Measurements from ENCODE around the gene EML1.
"Not testable (repeated sequence)": the region's sequence is repeated elsewhere in the genome, so short reads cannot be mapped to it uniquely, and the experiment has no call there.

The EML1 gene

DNA sequence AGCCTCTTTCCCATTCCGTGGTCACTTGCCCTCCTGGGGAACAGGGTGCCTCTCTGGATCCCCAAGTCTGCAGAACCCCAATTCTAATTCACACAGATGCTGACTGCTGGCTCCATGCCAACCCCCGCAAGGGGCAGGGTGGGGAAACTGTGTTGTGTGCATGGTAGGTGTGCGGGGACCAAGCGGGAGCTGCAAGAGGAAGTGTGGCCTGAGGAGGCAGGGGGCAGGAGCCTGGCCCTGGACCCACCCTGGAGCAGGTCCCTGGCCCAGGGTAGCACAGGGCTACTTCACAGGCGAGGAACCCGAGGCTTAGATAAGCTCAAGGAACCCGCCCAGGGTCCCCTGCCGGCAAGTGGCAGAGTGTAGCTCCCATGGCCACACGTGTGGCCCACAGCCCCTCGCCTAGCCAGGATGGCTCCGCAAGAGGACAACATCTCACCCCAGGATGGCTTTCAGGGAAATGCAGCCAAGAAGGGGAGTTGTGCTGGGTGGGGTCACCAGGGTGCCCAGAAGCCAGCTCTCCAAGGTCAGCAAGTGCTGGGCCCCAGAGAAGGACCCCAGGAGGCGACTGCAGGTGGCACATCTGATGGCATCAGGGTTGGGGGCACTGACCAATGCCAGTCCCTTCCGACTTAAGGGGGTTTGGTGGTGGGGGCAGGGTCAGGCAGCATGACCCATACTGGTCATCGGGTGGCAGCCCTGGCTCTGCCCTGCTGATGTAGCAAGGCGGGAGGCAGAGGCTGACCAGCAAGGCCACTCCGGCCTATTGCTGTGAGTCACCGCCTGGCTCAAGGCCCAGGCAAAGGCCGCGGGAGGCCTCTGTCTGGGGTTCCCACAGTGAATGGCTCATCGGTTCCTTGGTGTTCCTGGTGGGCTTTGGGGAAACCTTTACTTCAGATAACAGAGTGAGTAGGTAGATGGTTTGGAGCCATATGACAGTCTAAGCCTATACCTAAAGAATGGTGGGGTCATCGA is 37.3 kb upstream of the EML1 start:
- DNase-seq (ENCODE audit: low read depth in 2 of 2): no peak

DNA sequence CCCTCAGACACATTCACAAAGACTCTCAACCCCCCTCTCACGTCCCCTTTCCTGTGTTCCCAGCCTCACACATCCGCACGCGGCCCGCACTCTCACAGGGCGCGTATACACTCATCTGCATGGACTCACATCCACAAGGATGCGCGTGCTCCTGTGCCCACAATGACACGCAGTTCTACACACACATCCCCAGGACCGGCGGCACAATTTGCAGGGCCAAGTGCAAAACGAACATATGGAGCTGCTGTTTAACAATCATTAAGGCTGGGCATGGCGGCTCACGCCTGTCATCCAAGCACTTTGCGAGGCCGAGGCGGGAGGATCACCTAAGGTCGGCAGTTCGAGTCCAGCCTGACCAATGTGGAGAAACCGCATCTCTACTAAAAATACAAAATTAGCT is 36.4 kb upstream of the EML1 start:
- no peak for DNase-seq (ENCODE audit: low read depth in 2 of 2)

DNA sequence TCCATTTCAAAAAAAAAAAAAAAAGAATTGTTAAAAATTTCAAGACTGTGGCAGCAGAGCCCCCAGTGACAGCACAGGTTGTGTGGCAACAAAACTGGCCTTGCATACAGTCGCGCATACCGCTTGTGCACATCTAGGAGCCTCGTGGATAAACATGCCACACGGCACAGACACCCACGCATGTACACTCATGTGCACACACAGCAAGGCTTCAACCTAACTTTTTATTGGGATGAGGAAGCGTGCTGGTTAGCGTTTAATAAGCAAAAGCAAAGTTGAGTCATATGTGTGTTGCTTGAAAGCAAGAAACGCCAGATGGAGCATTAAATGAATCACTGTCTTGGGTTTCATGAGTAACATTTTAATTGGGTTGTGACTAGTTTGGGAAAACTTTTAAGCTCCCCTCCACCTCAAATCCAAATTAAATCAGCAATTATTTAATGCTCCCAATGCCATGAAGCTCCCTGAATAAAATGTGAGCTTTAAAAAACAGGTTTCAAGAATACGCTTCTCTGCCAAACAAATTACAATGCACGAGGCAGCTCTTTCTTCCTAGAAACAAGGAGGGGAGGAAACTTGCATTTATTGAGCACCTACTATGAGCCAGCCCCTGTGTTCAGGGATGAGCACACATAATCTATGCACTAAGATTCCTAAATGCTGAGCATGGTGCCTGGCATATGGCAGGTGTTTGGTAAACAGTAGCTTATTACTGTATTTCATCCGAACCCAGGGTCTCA is 35.7 kb upstream of the EML1 start:
- DNase-seq (ENCODE audit: low read depth in 2 of 2): no peak

DNA sequence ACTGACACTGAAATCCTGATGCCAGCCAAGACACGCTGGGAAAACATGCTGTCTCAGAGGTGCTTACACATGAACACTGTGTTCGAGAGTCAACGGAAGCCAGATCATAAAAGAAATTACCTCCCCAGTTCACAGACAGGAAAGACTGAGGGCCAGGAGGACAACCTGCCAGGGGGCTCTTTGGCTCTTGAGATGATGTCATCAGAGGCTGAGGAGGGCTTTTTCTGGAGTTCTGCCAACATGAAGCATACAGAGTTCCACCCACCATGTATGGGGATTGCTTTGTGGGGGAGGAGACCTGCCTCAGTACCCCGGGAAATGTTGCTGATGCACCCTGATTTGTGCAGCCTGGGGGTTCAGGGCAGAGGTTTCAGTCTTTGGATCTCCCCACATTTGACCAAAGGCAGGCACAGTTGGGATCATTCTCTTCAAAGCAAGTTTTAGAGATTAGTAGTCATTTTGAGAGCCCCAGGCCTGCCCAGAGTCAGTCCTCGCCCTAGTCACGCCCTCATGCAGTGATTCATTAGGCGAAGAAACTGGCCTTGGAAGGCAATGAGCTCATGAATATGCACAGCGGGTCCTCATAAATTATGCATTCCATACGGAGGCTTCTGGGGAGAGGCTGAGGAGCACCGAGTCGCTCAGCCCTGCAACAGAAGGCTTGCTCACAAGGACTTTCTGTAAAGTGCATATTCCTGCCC is 34.9 kb upstream of the EML1 start:
- no peak for DNase-seq (ENCODE audit: low read depth in 2 of 2)

DNA sequence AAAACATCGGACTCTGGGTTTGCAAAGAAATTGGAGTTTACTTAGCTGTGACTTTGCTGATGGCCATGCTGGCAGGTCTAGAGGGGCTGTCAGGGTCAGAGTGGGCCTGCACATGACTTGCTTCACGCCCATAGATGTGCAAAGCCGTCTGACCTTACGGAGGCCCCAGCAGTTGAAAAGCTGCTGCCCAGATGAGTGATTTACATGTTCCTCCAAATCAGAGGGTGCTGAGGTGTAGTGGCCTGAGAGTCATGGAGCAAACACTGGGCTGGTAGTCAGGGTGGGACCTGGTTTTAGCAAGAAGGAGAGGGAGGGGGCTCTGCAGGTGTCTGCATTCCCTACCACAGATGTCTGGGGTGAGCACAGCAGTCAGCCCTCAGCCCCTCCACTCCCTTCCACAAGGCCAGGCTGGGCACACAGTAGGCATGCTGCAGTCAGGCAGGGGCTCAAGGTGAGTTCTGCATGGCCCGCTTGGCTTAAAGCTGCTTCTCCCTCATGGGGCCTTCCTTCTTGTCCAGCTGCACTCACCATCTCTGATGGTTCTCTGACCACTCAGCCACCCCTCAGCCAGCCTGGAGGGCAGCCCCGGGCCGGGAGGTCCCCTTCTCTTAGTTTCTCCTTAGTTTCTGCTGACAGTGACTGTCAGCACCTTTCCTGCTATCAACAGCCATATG is 34.2 kb upstream of the EML1 start:
- no peak for DNase-seq (ENCODE audit: low read depth in 2 of 2)

DNA sequence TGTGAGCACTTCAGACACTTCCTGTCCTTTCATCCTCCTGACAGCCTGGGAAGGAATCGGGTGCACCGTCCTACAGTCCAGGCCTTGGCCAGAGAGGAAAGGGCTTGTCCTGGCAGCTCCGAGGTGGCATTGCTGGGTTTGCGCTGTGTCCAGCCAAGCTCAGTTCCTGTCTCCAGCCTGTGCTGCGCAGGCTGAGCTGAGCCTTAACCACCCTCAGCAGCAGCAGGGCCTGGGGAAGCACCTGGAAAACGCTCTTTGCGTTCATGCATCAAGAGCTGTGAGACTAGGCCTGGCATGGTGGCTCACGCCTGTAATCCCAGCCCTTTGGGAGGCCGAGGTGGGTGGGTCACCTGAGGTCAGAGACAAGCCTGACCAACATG is 33.7 kb upstream of the EML1 start:
- no peak for DNase-seq (ENCODE audit: low read depth in 2 of 2)

DNA sequence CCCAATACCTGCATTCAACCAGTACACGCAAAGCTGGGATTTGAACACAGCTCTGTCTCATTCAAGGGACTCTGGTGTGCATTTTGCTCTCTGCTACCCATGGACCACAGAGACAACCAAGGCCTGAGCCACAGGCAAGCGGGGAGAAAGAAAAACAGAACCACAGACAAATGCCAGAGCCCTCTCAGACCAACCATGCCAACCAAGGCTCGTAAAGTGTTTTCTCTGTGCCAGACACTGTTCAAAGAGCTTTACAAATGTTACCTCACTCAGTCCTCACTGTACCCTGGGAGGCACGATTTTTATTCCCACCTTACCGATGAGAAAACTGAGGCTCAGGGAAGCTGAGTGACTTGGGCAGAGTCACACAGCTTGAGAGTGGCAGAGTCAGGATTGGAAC is 32.4 kb upstream of the EML1 start:
- DNase-seq (ENCODE audit: low read depth in 2 of 2): no peak

DNA sequence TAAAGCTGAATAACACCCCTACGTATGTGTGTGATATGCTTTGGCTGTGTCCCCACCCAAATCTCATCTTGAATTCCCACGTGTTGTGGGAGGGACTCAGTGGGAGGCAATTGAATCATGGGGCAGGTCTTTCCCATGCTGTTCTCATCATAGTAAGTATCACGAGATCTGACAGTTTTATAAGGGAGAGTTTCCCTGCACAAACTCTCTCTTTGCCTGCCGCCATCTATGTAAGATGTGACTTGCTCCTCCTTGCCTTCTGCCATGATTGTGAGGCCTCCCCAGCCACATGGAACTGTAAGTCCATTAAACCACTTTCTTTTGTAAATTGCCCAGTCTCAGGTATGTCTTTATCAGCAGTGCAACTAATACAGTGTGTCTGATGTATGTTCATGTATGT is 30.3 kb upstream of the EML1 start:
- DNase-seq (ENCODE audit: low read depth in 2 of 2): not testable (repeated sequence)

DNA sequence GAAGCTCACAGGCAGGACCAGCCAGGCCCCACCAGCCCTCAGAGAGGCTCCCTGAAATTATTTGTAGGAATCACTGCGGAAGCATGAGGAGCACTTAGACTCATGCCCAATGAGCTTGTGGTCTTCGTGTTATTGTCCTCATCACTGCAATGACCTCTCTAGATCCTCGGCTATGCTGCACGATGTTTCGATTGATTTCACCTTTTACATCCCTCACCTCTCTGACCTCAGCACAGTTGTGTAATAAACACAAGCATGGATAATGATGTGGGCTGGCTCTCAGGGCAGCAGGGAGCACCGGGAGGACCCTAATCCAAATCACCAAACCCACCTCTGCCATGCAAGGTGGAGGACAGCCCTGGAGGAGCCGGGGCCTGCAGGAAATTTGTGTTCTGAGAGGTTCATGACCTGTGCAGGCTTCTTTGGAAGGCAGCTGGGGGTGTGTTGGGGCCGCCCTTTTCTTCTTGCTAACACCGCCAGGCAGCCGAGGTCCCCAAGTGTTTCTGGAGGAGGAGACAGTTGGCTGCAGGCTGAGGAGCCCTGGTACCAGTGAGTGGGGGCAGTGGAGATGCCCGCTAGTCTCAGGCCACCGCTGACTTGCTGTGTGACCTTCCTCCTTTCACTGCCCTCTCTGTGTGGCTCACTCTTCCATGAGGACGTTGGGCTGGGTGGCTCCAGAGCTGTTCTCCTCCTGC is 29.5 kb upstream of the EML1 start:
- DNase-seq (ENCODE audit: low read depth in 2 of 2): no peak

DNA sequence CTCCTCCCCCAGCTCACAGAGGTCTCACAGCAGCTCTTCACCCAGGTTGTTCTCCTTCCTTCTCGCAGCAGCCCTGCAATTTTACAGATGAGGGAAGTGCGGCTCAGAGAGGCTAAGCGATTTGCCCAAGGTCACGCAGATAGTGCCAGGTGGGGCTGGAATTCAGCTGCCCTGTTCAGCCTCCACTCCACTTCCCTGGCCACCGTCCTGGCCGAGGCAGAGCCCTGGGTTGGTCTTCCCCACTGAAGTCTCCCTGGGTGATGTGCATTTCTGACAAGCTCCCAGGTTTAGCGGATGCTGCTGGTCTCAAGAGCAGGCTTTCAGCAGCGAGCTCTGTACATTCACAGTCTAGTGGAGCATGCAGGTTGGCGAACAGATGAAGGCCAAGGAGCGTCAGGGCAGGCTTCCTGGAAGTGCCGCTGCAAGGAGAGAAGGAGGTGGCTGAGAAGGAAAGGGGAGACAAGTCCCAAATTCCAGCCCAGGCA is 28.9 kb upstream of the EML1 start:
- no peak for DNase-seq (ENCODE audit: low read depth in 2 of 2)

DNA sequence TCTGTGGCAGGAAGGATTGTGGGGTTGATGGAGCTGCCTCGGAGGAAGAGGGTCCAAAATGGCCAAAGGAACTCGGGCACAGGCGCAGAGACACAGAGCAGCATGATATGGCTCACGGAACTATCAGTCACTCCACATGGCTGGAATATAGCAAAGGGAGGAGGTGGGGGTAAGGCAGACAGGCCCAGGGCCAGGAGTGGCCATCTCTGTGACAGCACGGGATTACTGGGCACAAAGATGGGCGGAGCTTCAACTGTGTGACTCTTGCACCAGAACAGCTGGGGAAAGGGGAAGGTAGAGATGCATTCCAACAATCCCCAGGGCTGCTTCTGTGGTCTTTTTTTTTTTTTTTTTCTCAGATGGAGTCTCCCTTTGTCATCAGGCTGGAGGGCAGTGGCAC is 24.8 kb upstream of the EML1 start:
- DNase-seq (ENCODE audit: low read depth in 2 of 2): no peak

DNA sequence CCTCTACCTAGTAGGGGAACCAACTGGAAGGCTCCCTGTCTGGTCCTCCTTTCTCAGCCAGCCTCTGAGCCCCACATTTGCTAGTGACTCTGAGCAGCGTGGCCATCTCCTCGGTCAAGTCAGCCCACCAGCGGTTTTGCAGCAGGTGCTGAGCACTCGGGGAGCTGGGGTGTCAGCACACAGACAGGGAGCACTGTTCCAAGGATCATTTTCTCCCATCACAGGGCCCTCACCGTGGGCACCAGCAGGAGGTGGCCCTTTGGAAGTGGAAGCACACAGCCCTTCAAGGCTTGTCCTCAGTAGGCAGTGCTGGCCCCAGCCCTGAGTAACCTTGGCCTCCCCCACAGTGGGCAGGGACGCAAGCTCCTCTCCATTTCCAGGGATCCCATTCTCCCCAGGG is 24.1 kb upstream of the EML1 start:
- no peak for DNase-seq (ENCODE audit: low read depth in 2 of 2)

DNA sequence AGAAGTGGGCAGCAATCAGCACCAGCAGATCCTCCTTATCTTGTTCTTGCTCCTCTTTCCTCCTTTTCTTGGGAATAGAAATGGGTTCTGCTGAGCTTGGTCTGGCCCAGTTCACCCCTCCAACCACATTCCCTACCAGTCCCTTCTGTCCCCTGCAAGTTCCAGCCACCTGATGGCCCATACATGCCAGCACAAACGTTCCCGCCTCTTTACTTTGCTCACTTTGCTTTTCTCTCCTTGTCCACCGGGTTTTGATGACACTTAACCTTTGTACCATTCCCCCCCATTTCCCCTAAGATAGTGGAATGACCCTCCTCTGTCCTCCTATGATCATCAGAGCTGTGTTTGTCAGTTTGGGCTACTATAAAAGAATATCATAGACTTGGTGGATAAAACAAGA is 23.4 kb upstream of the EML1 start:
- no peak for DNase-seq (ENCODE audit: low read depth in 2 of 2)

DNA sequence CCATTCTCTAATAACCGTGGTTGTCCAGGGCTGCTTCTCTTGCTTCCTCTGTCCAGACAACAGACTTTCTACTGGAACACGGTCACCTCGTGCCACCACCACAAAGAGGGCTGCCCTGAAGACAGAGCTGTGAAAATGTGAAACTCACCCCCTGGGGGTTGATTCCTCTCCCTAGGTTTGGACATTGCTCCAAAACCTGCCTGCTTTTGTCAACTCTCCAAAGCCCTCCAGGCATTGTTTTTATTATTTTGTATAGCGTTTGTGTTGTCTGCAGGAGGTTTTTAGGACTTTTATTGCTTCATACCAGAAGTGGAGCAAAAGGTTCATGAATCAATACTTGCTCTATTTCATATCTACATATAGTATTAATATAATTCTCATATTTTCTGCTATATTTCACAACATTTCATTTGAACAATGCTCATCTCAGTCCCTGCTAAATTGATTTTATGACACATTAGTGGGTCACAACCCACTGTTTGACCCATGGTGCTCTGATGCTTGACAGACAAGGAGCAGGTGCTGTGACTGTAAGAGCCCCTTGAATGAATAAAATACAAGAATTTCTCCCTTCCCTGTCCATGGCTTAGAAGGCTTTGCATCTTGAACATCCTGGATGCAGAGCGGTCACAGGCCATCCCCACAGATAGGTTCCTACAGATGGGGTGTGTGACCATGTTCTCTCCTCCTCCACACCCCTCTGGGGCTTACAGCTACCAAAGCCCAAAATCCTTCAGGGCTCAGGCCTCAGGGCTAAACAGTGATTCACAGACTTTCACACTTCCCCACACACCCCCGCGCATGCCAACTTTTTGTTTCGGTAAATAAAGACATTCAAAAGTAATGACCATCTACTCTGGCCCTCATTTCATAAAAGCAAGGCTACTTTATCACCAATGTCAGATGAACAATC is 20.6 kb upstream of the EML1 start:
- no peak for DNase-seq (ENCODE audit: low read depth in 2 of 2)

DNA sequence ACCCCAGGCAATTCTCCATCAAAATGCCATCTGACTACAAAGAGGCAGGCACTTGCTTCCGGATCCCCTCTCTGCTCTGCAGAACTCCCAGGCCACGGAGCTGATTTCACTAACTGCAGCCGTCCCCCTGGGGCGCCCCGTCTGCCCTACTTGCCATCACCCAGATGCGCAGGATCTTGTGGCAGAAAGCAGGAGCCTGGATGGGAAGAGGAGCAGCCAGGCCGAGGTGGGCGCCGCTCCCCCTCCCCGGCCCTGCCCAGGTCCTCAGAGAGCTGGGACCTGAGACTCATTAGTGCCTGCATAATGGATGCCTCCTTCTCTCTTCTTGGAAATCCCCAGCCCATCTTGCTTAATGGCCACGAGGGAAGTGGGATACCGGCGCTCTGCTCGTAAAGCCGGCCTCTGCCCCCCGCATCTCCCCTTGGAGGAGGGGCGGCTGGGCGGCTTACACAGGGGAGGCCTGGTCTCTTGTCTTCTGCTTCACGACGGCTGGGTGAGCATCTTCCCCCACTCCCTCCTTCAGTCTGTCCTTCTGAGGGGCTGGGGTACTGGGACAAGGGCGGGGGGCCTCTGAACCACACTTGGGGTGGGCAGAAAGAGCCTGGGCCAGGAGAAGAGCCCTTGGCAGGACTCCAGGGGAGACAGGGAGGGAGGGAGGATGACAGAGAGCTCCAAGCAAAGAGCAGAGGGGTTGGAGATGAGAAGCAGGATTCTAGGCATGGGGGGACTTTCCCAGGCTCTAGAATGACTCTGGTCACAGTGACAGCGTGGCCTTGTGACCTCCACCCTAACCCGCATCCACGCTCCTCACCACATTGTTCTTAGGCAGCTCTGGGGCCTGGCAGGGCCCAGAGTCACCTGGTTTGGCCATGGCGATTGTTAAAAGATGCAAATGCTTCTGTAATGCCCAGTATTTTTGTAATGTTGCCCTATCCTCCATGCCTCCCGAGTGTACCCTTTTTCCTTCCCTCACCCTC is 19.4 kb upstream of the EML1 start:
- no peak for DNase-seq (ENCODE audit: low read depth in 2 of 2)

DNA sequence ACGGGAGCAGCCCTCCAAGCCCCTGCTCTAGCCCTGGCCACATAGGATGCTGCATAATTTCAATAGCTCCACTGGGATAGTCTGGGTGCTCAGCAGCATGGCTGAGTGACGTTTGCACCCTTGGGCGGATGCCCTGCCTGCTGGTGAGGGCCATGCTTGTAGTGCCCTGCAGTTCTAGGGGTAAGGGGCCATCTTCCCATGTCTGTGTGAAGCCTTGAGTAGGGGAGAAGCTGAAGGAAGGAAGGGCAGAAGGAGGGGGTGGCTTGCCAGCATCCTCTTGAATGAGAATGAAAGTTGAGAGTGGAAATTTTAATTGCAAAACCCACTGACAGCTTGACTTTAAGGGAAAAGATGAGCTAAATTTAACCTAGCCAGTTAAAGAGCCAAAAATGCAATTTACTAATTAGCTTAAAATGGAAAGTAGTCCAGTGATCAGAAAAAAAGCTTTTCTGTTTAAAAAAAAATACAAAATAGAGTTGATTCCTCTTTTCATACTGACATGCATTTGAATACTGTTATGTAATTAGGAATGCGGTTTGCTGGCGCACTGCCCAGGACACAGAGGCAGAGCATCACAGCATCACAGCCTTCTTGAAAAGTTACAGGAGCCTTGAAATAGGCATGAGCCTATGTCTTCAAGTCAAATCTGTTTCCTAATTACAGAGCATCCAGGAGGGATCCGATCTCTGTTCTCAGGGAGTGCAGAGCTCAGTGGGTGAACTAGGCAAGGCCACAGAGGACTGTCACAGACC is 18.5 kb upstream of the EML1 start:
- no peak for DNase-seq (ENCODE audit: low read depth in 2 of 2)

DNA sequence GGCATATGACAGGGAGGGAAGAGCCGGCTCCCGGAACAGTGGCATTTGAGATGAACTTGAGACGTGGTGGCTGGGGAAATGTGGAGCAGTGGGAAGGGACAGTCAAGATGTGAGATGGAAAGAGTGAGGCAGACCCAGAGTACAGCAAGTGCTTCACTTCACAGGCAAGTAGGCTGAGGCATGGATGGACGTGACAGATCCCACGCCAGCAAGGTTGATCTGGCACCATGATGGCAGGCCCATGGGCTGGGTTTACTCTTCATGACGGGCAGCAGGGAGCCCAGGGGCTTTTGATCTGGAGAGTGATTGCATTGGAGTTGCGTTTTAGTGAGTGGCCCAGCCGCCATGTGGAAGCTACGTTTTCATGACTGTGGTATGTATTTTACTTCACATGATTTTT is 17.9 kb upstream of the EML1 start:
- DNase-seq (ENCODE audit: low read depth in 2 of 2): no peak

DNA sequence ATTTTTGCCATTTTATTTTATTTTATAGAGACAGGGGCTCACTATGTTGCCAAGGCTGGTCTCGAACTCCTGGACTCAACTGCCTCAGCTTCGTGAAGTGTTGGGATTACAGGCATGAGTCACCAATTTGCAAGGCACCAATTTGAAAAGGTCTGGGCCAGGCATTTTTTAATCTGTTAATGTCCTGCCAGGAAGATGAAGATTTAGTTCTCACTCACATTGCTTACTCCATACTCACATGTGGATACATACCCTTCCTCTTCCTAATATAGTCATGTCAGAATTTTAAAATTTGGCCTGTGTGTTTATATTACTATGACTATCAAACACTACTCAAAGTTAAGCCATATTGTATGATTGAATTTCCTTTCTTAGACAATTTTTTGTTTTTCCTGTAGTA is 15.3 kb upstream of the EML1 start:
- no peak for DNase-seq (ENCODE audit: low read depth in 2 of 2)
